ENCODE data around the gene VARS2. TPM values are rescaled to one million over a fixed set of nuclear protein-coding genes. Genes with fewer than 3 reads are reported as not detected.

Gene VARS2
- total RNA-seq, 2 experiments from 2014 or later = 83.0 to 84.0 TPM

DNA sequence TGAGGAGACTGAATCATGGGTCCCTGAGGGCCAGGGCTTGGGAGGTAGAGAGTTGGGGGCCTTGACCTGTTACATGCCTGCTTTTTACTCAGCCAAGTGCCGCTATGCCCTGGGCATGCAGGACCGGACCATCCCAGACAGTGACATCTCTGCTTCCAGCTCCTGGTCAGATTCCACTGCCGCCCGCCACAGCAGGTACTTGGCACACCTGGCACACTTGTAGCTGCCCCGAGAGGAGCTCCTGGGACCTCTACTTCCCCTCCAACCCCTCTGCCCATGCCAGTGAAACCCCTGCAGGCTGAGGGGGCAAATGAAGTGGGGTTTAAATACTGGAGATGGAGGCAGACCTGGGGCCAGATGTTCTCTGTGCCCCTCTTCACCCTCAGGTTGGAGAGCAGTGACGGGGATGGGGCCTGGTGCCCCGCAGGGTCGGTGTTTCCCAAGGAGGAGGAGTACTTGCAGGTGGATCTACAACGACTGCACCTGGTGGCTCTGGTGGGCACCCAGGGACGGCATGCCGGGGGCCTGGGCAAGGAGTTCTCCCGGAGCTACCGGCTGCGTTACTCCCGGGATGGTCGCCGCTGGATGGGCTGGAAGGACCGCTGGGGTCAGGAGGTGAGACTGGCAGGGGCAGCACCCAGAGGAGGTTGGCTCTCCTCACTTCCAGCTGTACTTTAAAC, 25.1 kb upstream of the VARS2 start:
- no peaks in the 10 kb centered on the region for H3K27me3 Mint-ChIP-seq
- H3K27ac Mint-ChIP-seq = no peak overlapping the region
- no peak overlapping the region for H3K4me3 Mint-ChIP-seq
- ChIA-PET POLR2A (interaction anchor here (1.8 kb wide), 1 partner anchor 14 kb away, joined by 5 read pairs; no protein-coding TSS in a partner anchor), CTCF (interaction anchor here (1.5 kb wide), 1 partner anchor 158 kb away, joined by 5 read pairs; no protein-coding TSS in a partner anchor)
- no peaks in the 10 kb centered on the region for H3K9me3 Mint-ChIP-seq
- ATAC-seq = no peak
- TF ChIP-seq, protein P1, sequence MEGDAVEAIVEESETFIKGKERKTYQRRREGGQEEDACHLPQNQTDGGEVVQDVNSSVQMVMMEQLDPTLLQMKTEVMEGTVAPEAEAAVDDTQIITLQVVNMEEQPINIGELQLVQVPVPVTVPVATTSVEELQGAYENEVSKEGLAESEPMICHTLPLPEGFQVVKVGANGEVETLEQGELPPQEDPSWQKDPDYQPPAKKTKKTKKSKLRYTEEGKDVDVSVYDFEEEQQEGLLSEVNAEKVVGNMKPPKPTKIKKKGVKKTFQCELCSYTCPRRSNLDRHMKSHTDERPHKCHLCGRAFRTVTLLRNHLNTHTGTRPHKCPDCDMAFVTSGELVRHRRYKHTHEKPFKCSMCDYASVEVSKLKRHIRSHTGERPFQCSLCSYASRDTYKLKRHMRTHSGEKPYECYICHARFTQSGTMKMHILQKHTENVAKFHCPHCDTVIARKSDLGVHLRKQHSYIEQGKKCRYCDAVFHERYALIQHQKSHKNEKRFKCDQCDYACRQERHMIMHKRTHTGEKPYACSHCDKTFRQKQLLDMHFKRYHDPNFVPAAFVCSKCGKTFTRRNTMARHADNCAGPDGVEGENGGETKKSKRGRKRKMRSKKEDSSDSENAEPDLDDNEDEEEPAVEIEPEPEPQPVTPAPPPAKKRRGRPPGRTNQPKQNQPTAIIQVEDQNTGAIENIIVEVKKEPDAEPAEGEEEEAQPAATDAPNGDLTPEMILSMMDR (IDR thresholded peaks at IDR 0.05) = no peak
- DNase-seq = no peak
- peaks cover 2% of the 10 kb centered on the region for H3K36me3 Mint-ChIP-seq (ENCODE audit: low read depth)
- H3K4me1 Mint-ChIP-seq (ENCODE audit: low read depth) = peaks cover 14% of the 10 kb centered on the region
- intact Hi-C loops (cut with micrococcal nuclease) = no loop called here

DNA sequence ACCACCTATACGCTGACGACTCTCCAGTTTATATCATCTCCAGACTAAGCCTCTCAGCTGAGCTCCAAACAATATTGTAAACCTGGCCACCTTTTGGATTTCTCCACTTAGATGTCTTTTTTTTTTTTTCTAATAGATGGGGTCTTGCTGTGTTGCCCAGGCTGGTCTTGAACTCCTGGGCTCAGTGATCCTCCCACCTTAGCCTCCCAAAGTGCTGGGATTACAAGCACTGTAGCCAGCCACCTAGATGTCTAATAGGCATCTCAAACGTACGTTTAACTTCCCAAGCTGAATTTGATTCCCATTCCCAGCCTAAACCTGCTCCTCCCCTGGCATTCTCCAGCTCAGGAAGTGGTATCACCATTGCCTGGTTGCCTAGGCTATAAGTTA, 24.5 kb upstream of the VARS2 start:
- Mint-ChIP-seq H3K36me3 (ENCODE audit: low read depth) (peaks cover 2% of the 10 kb centered on the region), H3K27ac (no peak overlapping the region), H3K4me1 (ENCODE audit: low read depth) (peaks cover 14% of the 10 kb centered on the region), H3K27me3 (no peaks in the 10 kb centered on the region), H3K9me3 (no peaks in the 10 kb centered on the region), H3K4me3 (no peak overlapping the region)
- ChIA-PET CTCF (interaction anchor here (0.5 to 1.5 kb wide), 3 partner anchors 59 to 210 kb away, joined by 3 to 5 read pairs (median 3); no protein-coding TSS in a partner anchor), POLR2A (interaction anchor here (1.8 kb wide), 1 partner anchor 13 kb away, joined by 5 read pairs; no protein-coding TSS in a partner anchor)
- ATAC-seq (no peak), DNase-seq (no peak)
- TF ChIP-seq, protein P1 (IDR thresholded peaks at IDR 0.05) = no peak
- intact Hi-C loops (cut with micrococcal nuclease) = no loop called here

DNA sequence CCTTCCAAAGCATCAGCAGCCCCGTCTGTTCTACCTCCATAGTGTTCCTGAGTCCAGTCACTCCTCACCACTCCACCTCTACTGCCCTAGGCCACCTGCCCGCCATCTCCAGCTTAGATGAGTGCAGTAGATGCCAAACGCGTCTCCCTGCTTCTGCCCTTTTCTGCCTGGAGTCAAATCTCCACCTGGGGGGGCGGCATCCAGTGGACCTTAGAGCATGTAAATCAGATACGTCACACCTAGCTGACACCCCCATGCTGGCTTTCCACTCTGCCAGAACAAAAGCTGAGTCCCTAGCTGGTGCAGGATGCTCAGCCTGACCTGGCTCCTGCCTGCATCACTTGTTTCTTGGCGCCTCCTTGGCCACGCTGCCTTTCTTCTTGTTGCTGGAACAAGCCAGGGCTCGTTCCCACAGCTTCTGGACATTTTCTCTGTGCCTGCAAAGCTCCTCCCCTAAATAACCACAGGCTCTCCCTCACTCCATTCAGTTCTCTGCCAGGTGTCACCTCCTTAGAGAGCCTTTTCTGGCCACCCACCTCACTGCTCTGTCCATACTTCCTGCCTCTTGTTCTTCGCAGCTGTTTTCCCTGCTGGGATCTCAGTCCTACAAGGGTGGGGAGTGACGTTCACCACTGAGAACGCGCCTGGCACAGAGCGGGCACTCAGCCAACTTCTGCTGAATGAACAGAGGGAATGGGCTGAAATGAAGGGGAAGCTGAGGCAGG, 24.0 kb upstream of the VARS2 start:
- ATAC-seq (no peak), DNase-seq (no peak)
- intact Hi-C loops (cut with micrococcal nuclease) = no loop called here
- H3K4me3 Mint-ChIP-seq = no peak overlapping the region
- ChIA-PET CTCF (interaction anchor here (0.5 to 1.5 kb wide), 3 partner anchors 60 to 211 kb away, joined by 3 to 5 read pairs (median 3); no protein-coding TSS in a partner anchor), POLR2A (interaction anchor here (0.6 to 1.8 kb wide), 4 partner anchors 13 to 70 kb away, joined by 3 to 5 read pairs (median 4); no protein-coding TSS in a partner anchor)
- TF ChIP-seq, protein P1 (IDR thresholded peaks at IDR 0.05) = no peak
- H3K4me1 Mint-ChIP-seq (ENCODE audit: low read depth) = peaks cover 14% of the 10 kb centered on the region
- H3K36me3 Mint-ChIP-seq (ENCODE audit: low read depth) = peaks cover 6% of the 10 kb centered on the region
- H3K27me3 Mint-ChIP-seq = no peaks in the 10 kb centered on the region
- no peak overlapping the region for H3K27ac Mint-ChIP-seq
- no peaks in the 10 kb centered on the region for H3K9me3 Mint-ChIP-seq

DNA sequence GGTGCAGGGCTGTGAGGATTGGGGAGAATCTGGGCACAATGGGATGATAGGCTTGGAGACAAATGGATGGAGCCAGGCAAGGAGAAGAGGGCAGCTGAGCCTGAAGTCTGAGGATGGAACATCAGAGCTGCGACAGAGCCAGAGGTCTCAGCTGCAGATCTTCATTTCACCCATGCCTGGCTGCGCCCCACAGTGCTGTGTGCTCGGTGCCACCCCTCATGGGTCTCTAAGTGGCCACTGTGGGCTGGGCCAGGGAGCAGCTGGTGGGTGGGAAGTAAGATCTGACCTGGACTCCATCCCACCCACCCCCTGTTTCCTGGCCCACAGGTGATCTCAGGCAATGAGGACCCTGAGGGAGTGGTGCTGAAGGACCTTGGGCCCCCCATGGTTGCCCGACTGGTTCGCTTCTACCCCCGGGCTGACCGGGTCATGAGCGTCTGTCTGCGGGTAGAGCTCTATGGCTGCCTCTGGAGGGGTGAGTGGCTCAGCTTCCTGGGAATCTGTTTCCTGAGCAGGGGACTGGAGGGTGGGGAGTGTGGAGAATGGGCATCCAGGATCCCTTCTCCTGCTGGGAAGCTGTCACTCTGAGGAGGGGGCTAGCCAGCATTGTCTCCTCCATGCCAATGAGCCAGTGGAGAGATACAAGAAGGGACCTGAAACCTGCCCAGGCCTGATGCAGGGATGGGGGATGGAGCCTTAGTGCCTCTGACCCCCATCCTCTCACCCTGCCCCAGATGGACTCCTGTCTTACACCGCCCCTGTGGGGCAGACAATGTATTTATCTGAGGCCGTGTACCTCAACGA, 23.2 kb upstream of the VARS2 start:
- H3K27me3 Mint-ChIP-seq = no peaks in the 10 kb centered on the region
- TF ChIP-seq, protein P1 (IDR thresholded peaks at IDR 0.05) = no peak
- ATAC-seq (no peak), DNase-seq (no peak)
- H3K4me3 Mint-ChIP-seq = no peak overlapping the region
- peaks cover 7% of the 10 kb centered on the region for H3K4me1 Mint-ChIP-seq (ENCODE audit: low read depth)
- peaks cover 6% of the 10 kb centered on the region for H3K36me3 Mint-ChIP-seq (ENCODE audit: low read depth)
- no peak overlapping the region for H3K27ac Mint-ChIP-seq
- POLR2A ChIA-PET = interaction anchor here (1.5 to 1.6 kb wide), 2 partner anchors 24 to 71 kb away, joined by 3 to 5 read pairs; no protein-coding TSS in a partner anchor
- intact Hi-C loops (cut with micrococcal nuclease) = no loop called here
- CTCF ChIA-PET = interaction anchor here (0.6 kb wide), 1 partner anchor 14 kb away, joined by 3 read pairs; no protein-coding TSS in a partner anchor
- no peaks in the 10 kb centered on the region for H3K9me3 Mint-ChIP-seq

All from activated CD8-positive, alpha-beta T cell treated with anti-CD3 and anti-CD28 coated beads for 36 hours (primary cell).